NCI-H1436 treated with DMSO at 0.1 percent for 48 hours (cell line): Measurements from ENCODE around the gene NPRL2.

Experiments used
- DNase-seq: peaks from one replicate; lab custom pipeline; 2025; lab: John Stamatoyannopoulos, UW

NPRL2 gene

GRCh38 chr3:50350527-50351322, at the start of gene NPRL2, which contains the start of gene CYB561D2:
Gene NPRL2, minus strand, starts transcription at chr3:50350775. Its CDS starts 123 bp downstream, at chr3:50350652.
Gene CYB561D2, plus strand, starts transcription at chr3:50350862. Its CDS starts 572 bp downstream, at chr3:50351434.
- peak; percentile 27 for DNase-seq

DNA sequence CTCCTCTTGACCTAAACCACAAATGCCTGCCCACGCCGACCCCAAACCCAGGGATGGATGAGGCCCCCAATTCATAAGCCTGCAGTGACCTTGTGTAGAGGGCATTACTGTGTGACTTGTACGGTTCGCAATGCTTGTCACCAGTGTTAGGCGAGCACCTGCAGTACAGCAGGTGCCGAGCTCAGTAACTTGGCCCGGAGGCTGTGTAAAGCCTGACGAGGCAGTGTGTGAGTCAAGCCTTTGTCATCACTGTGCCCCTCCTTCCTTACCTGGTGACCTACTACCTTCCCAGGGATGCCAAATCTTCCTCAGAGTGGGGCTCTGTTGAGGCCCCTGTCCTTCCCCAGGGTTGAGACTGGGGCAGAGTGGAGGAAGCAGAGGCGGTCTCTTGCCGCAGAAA, 45.9 kb upstream of the NPRL2 start:
- DNase-seq, result no peak

DNA sequence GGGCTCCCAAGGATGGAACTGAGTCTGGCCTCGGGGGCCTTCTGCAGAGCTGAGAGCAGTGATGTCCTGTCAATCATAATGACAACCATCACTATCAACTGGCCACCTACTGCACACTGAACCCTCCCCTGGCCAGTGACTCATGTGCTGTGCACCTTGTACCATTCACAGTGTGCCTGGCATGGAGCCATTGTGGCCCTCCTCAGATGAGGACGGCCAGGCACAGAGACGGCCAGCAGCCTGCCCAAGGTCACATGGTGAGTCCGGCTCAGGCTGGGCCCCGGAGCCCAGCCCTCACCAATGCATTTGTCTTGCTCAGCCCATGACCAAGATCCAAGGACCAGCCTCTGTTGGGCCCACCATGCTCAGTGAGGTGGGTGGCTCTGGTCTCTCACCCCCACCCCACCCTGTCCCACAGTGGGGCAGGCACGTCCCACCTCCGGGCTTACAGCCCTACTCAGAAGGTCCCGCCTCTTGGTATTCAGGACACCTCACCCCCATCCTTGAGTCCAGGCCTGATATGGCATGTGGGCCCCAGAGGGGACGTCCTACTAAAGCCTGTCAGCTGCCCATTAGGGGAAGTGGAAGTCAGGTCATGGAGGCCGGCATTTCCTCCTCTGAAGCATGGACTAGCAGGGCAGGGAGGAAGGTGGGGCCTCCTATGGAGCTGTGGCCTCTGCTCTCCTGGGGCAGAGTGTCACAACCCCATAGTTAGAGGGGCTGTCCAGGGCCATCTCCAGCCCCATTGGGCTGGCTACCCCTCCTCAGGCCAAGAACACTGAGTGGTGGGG, 44.7 kb upstream of the NPRL2 start:
- DNase-seq, result no peak

GRCh38 chr3:50393061-50393460, 42.5 kb upstream of the NPRL2 start:
- DNase-seq, result no peak

- no peak for DNase-seq
Observed at GRCh38 chr3:50392101-50392715, 41.6 kb upstream of the NPRL2 start.

- DNase-seq, result no peak
Observed at GRCh38 chr3:50390508-50391224, 40.1 kb upstream of the NPRL2 start.

GRCh38 chr3:50389414-50389767, 38.8 kb upstream of the NPRL2 start:
- DNase-seq, result no peak

- no peak for DNase-seq
Observed at GRCh38 chr3:50388720-50389413, 38.3 kb upstream of the NPRL2 start.

DNA sequence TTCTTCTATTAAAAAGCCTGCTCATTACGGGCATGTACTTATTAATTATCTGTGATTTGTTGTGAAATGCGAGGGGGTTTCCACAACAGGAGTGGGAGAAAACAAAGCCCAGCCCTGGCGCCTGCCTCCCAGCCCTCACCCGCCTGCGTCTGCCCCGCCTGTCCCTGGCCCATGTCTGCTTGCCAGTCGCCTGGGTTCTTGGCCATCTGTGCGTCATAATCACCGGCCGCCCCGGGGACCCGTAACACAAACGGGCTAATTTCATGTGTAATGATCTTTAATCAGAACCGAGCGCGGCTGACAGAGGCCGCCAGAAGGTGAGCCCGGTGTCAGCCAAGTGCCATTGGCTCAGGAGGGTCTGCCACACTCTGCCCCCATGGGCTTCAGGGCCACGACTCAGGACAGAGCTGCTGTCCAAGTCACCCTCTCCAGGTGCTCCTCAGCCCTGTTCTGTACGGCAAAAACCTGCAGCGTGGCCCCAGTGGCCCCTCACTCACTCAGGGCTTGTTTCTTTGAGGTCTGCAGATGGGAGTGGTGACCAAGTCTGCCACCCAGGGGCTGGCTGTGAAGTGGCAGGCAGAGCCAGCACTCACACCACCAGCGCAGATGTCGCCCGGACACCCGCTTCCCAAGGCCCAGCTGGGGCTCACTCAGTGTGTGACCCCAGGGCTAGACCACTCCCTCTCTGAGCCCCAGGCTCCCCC, 37.6 kb upstream of the NPRL2 start:
- no peak for DNase-seq

- no peak for DNase-seq
Observed at GRCh38 chr3:50385754-50386153, 35.2 kb upstream of the NPRL2 start.

DNA sequence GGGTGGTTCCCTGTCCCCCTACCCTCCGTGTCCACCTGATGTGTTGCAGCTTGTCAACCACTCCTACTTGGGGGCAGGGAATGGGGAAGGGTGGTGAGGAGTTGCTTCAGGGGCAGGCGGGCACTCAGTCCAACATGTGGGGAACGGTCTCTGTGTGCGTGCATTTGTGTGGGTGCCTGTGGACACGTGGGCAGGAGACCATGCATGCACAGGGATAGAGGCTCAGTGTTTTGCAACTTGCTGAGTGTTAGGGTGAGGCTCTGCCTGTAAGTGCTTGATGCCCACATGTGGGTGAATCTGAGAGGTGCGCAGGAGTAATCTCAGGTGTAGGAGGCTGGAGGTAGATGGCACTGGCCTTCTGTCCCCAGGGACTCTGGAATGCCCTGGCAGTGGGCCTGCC, 33.2 kb upstream of the NPRL2 start:
- DNase-seq, result no peak

DNA sequence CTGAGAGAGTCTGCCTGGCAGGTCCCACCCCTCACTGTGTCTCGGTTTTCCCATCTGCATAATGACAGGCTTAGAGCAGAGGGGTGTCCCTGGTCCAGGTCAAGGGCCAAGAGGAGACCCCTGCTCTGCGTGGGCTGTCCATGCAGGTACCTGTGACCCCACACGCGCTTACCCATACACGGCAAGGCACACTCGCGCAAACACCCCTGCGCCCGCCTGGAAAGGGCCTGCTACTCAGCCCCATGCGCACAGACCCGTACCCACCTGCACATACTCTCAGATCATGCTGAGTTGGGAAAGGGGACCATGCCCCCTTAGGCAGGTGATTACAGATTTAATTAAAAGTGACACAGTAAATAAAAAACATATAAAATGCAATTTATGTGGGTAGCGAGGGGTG, 32.1 kb upstream of the NPRL2 start:
- DNase-seq, result no peak

DNA sequence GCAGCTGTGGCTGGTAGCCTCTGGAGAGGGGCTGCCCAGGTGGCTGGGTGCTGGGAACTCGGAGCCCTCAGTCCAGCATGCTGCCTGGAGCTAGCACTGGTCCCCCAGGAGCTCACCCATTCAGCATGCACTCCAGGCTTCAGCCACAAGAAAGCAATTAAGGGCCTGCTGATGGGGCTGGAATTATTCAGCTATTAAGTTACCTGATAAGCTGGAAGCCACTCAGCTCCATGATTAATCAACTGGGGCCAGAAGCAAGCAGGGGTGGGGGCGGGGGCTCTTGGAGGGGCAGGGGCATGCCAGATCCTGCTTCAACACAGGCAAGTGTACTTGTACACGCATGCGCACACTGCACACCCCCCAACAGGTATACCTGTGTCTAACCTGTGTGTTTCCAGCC, 30.8 kb upstream of the NPRL2 start:
- DNase-seq, result no peak

DNA sequence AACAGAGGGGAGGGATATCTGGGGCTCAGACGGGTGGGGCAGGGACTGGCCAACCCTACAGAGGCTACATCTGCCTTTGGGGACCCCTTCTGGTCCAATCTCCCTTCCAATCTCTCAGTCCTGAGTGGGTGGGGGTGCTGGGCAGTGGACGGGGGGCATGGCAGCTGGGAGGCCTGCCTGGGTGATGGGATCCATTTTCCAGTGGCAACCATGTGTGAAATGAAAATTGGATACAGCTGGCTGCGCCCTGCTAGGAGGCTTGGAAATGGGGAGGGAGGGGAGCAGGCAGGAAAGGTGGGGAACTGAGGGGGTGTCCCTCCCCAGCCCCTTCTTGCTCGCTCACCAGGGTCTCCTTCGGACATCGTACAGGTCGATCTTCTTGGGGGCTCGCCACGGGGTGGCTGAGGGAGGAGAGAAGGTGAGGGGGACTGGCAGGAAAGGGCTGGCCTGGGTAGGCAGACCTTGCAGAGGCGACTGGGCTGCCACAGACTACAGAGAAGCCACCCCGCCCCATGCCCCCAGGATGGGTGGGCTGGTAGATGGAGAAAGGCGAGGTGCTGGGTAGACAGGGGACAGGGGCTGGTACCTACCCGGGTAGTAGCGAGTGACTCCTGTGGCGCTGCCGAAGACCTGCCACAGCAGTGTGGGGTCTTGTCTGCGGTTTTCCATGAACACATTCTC, 30.0 kb upstream of the NPRL2 start:
- DNase-seq, result no peak

DNA sequence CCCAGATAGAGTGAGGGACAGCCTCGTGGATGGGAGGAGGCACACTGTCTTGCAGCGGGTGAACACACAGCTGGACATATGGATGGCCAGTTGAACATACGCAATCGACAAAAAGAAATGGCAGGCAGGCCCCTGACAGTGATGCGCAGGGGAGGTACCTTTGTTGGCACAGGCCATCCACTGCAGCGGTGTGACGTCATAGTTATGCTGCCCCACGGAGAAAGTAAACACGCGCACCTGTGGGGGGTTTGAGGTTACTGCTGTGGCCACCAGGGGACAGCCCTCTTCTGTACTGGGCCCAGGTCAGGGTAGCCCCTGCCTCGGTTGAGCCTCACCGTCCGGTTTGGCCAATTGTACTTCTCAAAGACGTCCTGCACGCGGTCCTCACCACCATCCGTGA, 28.2 kb upstream of the NPRL2 start:
- no peak for DNase-seq

DNA sequence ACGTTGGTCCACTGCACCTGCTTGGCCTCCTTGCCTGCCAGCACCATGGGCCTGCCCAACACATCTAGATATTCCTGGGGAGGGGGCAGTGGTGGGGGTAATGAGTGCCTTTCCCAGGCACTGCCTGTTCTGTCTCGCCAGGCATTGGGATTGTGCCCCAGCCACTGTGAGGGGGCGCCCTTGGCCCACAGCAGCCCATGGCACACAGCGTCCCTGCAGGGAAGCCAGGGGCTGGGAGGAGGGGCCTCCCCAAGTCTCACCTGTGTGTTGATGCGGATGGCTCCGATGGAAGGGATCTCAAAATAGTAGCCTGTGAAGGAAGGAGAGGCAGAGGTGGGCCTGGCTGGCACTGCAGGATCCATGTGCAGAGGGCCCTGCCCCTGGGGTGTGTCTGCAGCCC, 27.4 kb upstream of the NPRL2 start:
- DNase-seq, result no peak

- DNase-seq, result no peak
Observed at GRCh38 chr3:50375258-50375931, 24.8 kb upstream of the NPRL2 start.

DNA sequence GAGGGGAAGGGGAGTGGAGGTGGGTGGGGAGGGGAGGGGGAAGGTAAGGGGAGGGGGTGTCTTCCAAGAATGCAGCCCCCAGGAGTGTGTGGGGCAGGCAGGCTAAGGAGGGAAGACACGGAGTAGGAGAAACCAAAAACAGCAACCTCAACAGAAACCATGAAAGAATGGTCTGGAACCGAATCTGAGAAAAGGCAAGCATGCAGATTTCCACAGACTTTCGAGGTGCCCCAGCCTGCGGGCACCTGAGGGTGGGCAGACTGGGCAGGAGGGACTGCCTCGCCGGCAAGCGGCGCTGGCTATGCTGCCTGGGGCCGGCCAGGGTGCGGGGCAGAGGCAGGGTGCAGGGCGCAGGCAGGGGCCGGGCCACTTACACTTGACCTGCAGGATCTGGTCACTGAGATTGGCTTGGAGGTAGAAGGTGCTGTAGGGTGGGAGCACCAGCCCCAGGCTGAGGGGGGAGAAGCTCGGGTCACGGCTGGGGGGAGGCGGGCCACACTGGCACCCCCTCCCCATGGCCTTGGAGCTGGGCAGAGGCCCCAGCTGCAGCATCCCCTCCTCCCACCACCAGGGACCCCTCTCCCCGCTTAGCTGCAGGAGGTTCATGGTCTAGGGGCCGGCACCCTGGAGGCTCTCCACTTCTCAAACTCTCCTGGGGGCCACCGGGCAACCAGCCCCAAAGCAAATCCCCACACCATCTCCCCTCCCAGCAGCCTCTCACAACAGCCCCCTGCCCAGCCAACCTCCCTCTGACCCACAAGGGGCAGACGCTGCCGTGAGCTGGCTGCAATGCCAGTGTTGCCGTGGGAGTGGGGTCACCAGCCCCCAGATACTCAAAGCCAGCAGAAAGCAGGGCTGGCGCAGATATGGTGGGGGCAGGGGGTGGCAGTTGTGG, 24.0 kb upstream of the NPRL2 start:
- DNase-seq, result no peak
